ENCODE data around the gene ANAPC5. TPM values are rescaled to one million over a fixed set of nuclear protein-coding genes. Genes with fewer than 3 reads are reported as not detected.
"Not testable (repeated sequence)": the region's sequence is repeated elsewhere in the genome, so short reads cannot be mapped to it uniquely, and the experiment has no call there.

The ANAPC5 gene
- total RNA-seq, 3 donors from 2014 or later = 89.8 to 98.1 (median 93.8) TPM

- intact Hi-C loops (cut with DNase I, micrococcal nuclease) = no loop called here
- Histone ChIP-seq H3K9me3 (no peaks in the 10 kb centered on the region), H3K4me3 (no peak overlapping the region), H3K36me3 (ENCODE audit: low read depth) (no peaks in the 10 kb centered on the region), H3K4me1 (ENCODE audit: low read depth) (no peaks in the 10 kb centered on the region)
- TF ChIP-seq CTCF (IDR thresholded peaks at IDR 0.05) = no peak
- no peak for DNase-seq
- peak; percentile 36 for ATAC-seq
Measured at GRCh38 chr12:121383601-121384021, 31.4 kb upstream of the ANAPC5 start.

GRCh38 chr12:121379945-121380344 is 27.7 kb upstream of the ANAPC5 start:
- Histone ChIP-seq H3K4me3 (no peak overlapping the region), H3K36me3 (ENCODE audit: low read depth) (no peaks in the 10 kb centered on the region), H3K9me3 (no peaks in the 10 kb centered on the region), H3K4me1 (ENCODE audit: low read depth) (no peaks in the 10 kb centered on the region)
- no peak for ATAC-seq
- no peak for TF ChIP-seq CTCF (IDR thresholded peaks at IDR 0.05)
- DNase-seq = no peak
- intact Hi-C loops (cut with DNase I, micrococcal nuclease) = no loop called here

- intact Hi-C loops (cut with DNase I, micrococcal nuclease) = no loop called here
- Histone ChIP-seq H3K4me1 (ENCODE audit: low read depth) (no peaks in the 10 kb centered on the region), H3K36me3 (ENCODE audit: low read depth) (no peaks in the 10 kb centered on the region), H3K4me3 (no peak overlapping the region), H3K9me3 (no peaks in the 10 kb centered on the region)
- DNase-seq (no peak), ATAC-seq (no peak)
- TF ChIP-seq CTCF (IDR thresholded peaks at IDR 0.05) = no peak
Measured at GRCh38 chr12:121378736-121379135, 26.5 kb upstream of the ANAPC5 start.

- TF ChIP-seq CTCF (IDR thresholded peaks at IDR 0.05) = no peak
- H3K9me3 ChIP-seq = no peaks in the 10 kb centered on the region
- no peaks in the 10 kb centered on the region for H3K36me3 ChIP-seq (ENCODE audit: low read depth)
- intact Hi-C loops (cut with DNase I, micrococcal nuclease) = no loop called here
- DNase-seq (no peak), ATAC-seq (peak; percentile 49)
- H3K4me1 ChIP-seq (ENCODE audit: low read depth) = no peaks in the 10 kb centered on the region
- H3K4me3 ChIP-seq = no peak overlapping the region
Measured at GRCh38 chr12:121376754-121377697, 24.8 kb upstream of the ANAPC5 start.

- H3K4me1 ChIP-seq (ENCODE audit: low read depth); DNase-seq; H3K9me3 ChIP-seq; intact Hi-C loops (cut with DNase I, micrococcal nuclease); H3K4me3 ChIP-seq; ATAC-seq; H3K36me3 ChIP-seq (ENCODE audit: low read depth): not testable (repeated sequence)
Measured at GRCh38 chr12:121374945-121375584, 22.9 kb upstream of the ANAPC5 start.

- H3K4me1 ChIP-seq (ENCODE audit: low read depth); ATAC-seq; H3K4me3 ChIP-seq; H3K36me3 ChIP-seq (ENCODE audit: low read depth); H3K9me3 ChIP-seq; intact Hi-C loops (cut with DNase I, micrococcal nuclease); DNase-seq: not testable (repeated sequence)
Measured at GRCh38 chr12:121374336-121374735, 22.1 kb upstream of the ANAPC5 start.
